SU-DHL-6 (cell line): ENCODE measurements around the gene PNPLA6.

Experiments
- H2AFZ ChIP-seq: fragments of 200-600 bp; sonication (generic); 2 replicates; pipeline ENCODE4 v1.6.1; 2014; ENCODE audit warnings: low read depth, mild to moderate bottlenecking, moderate library complexity, mixed read lengths, antibody characterized with exemption, low read length; ENCODE audit not compliant: severe bottlenecking
- H3F3A ChIP-seq: fragments of 200-600 bp; shearing (Covaris generic); 2 replicates; pipeline ENCODE4 v1.6.0; 2016; ENCODE audit warnings: antibody characterized with exemption, mild to moderate bottlenecking; ENCODE audit not compliant: insufficient read depth
- H3K27ac ChIP-seq: fragments of 200-600 bp; sonication (generic); 2 replicates; pipeline ENCODE4 v1.5.1; 2016; ENCODE audit warnings: low read depth, mild to moderate bottlenecking, low read length, moderate library complexity, mixed read lengths
- H3K27me3 ChIP-seq: fragments of 200-600 bp; sonication (generic), shearing (Covaris generic); 2 replicates; pipeline ENCODE4 v1.6.0; 2014; ENCODE audit warnings: mild to moderate bottlenecking, low read length
- H3K36me3 ChIP-seq: fragments of 200-600 bp; sonication (generic); 2 replicates; pipeline ENCODE4 v1.6.1; 2014; ENCODE audit warnings: mild to moderate bottlenecking, low read length, mixed read lengths
- H3K4me2 ChIP-seq: fragments of 300-600, 200-600 bp; shearing (Covaris generic), sonication (generic); 2 replicates; pipeline ENCODE4 v1.6.0; 2014; ENCODE audit warnings: low read length, low read depth, mild to moderate bottlenecking; ENCODE audit not compliant: poor library complexity, severe bottlenecking
- H3K4me3 ChIP-seq: fragments of 200-600 bp; sonication (generic); 2 replicates; pipeline ENCODE4 v1.5.1; 2014; ENCODE audit warnings: antibody characterized with exemption, low read length, mild to moderate bottlenecking, mixed read lengths; ENCODE audit not compliant: insufficient read depth, poor library complexity, severe bottlenecking
- H3K79me2 ChIP-seq: fragments of 200-600 bp; sonication (generic); 2 replicates; pipeline ENCODE4 v1.6.1; 2014; ENCODE audit warnings: mild to moderate bottlenecking, low read length, moderate library complexity; ENCODE audit not compliant: insufficient read depth
- H3K9ac ChIP-seq: fragments of 200-600 bp; sonication (generic); 2 replicates; pipeline ENCODE4 v1.7.0; 2014; ENCODE audit warnings: mild to moderate bottlenecking, low read length
- H3K9me2 ChIP-seq: fragments of 200-600 bp; sonication (generic); replicated peaks from 2 replicates; pipeline ENCODE4 v1.6.1; 2014; ENCODE audit warnings: low read length; ENCODE audit not compliant: insufficient read depth
- H3K9me3 ChIP-seq: fragments of 200-600 bp; sonication (generic); 2 replicates; pipeline ENCODE4 v1.6.1; 2014; ENCODE audit warnings: low read length, mixed read lengths; ENCODE audit not compliant: insufficient read depth
- H4K20me1 ChIP-seq: fragments of 200-600 bp; sonication (generic); 2 replicates; pipeline ENCODE4 v1.6.1; 2014; ENCODE audit warnings: low read depth, mild to moderate bottlenecking, antibody characterized with exemption, low read length, moderate library complexity, mixed read lengths
- EZH2phosphoT487 ChIP-seq: fragments of 200-600 bp; sonication (generic), shearing (Covaris generic); conservative IDR thresholded peaks from 2 replicates; pipeline ENCODE4 v1.6.1; 2018; ENCODE audit warnings: mild to moderate bottlenecking, antibody characterized with exemption, low read length, moderate library complexity, mixed read lengths
- TF ChIP-seq, protein P1 (sequence below): fragments of 200-600 bp; sonication (generic); IDR thresholded peaks from one replicate; pipeline ENCODE4 v1.5.1; 2017; ENCODE audit warnings: antibody characterized with exemption, mild to moderate bottlenecking, low read length, moderate library complexity; ENCODE audit not compliant: insufficient read depth, poor library complexity, severe bottlenecking

PNPLA6 gene

DNA sequence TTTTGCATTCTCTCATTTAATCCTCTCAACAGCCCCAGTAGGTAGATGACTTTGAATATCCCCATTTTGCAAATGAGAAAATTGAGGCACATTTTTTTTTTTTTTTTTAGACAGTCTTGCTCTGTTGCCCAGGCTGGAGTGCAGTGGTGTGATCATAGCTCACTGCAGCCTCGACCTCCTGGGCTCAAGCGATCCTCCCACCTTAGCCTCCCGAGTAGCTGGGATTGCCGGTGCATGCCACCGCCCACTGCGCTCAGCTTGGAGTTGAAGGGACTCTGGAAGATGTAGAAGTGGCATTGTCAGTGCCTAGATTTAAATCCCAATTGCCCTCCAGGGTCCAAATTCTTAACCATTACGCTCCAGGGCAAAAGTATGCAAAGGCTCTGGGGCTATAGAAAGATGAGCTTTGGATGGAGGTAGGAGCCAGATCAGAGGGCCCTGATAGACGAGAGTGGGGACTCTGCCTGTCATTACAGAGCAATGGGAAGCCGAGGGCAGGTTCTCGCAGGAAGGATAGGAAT, 13.9 kb upstream of the PNPLA6 start:
- H3K79me2 ChIP-seq = no peaks in the 10 kb centered on the region
- H2AFZ ChIP-seq = peak overlapping the region; percentile 77
- H3K27ac ChIP-seq = no peak overlapping the region
- H3K9ac ChIP-seq = peak overlapping the region; percentile 77
- no peaks in the 10 kb centered on the region for H3K9me2 ChIP-seq
- H3K4me2 ChIP-seq = peak overlapping the region; percentile 52
- H3K27me3 ChIP-seq = no peaks in the 10 kb centered on the region
- no peaks in the 10 kb centered on the region for H3F3A ChIP-seq
- peak overlapping the region; percentile 32 for H3K4me3 ChIP-seq
- H3K9me3 ChIP-seq = no peaks in the 10 kb centered on the region
- H3K36me3 ChIP-seq = no peaks in the 10 kb centered on the region
- H4K20me1 ChIP-seq = no peaks in the 10 kb centered on the region
- TF ChIP-seq, protein P1, sequence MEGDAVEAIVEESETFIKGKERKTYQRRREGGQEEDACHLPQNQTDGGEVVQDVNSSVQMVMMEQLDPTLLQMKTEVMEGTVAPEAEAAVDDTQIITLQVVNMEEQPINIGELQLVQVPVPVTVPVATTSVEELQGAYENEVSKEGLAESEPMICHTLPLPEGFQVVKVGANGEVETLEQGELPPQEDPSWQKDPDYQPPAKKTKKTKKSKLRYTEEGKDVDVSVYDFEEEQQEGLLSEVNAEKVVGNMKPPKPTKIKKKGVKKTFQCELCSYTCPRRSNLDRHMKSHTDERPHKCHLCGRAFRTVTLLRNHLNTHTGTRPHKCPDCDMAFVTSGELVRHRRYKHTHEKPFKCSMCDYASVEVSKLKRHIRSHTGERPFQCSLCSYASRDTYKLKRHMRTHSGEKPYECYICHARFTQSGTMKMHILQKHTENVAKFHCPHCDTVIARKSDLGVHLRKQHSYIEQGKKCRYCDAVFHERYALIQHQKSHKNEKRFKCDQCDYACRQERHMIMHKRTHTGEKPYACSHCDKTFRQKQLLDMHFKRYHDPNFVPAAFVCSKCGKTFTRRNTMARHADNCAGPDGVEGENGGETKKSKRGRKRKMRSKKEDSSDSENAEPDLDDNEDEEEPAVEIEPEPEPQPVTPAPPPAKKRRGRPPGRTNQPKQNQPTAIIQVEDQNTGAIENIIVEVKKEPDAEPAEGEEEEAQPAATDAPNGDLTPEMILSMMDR = no peak
- no peak for TF ChIP-seq EZH2phosphoT487

- H3K79me2 ChIP-seq = no peaks in the 10 kb centered on the region
- no peak within 1 kb of the TSS for H3K27ac ChIP-seq
- H3K36me3 ChIP-seq = no peaks in the 10 kb centered on the region
- peak within 1 kb of the TSS; percentile 78 for H2AFZ ChIP-seq
- no peaks in the 10 kb centered on the region for H4K20me1 ChIP-seq
- no peaks in the 10 kb centered on the region for H3K9me3 ChIP-seq
- peak within 1 kb of the TSS; percentile 93 for H3K4me2 ChIP-seq
- H3K4me3 ChIP-seq = peak within 1 kb of the TSS; percentile 85
- peak within 1 kb of the TSS; percentile 77 for H3K9ac ChIP-seq
- no peak for TF ChIP-seq EZH2phosphoT487
- TF ChIP-seq, protein P1 = no peak
- H3K27me3 ChIP-seq = no peaks in the 10 kb centered on the region
- no peaks in the 10 kb centered on the region for H3K9me2 ChIP-seq
- H3F3A ChIP-seq = no peaks in the 10 kb centered on the region
Measured at GRCh38 chr19:7522072-7522922, 13.2 kb upstream of the PNPLA6 start, which contains the start of gene MCOLN1. TSS of gene MCOLN1 (plus strand) at chr19:7522624. CDS start at chr19:7522751, 127 bp downstream.

DNA sequence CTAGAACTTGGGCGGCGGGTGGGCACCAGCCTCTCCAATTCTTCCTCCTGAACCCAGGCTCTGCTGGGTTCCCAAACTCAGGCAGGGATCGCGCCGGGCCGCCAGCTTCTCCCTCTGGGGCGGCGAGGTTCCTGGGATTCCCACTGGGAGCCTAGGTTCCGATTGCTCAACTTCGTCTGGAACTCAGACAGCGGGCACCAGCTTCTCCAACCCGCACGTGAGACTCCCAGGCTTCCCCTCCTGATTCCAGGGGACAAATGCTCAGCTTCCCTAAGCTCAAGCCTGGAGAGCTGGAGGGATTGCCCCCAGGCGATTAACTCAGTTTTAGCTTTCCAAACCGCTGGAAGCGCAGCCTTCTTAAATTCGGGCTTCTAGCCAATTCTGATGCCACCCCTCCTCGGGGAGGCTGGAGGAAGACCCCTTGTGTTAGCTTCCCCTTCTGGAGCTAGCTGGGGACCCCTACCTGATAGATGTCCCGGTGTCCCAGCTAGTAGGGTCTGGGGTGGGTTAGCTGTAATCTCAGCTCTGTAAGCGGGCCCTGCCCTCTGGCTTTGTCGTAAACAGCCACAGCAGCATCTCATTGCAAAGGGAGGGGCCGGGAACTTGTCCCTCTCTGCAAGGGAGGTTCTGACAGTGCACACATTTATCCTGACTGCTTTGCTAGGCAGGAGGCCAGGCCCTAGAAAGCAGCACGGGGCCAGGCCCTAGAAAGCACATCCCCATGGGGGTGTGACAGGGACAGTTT, 12.4 kb upstream of the PNPLA6 start:
- H3K79me2 ChIP-seq = no peaks in the 10 kb centered on the region
- H3K9me3 ChIP-seq = no peaks in the 10 kb centered on the region
- no peaks in the 10 kb centered on the region for H3K9me2 ChIP-seq
- peak overlapping the region; percentile 77 for H3K9ac ChIP-seq
- peak overlapping the region; percentile 78 for H2AFZ ChIP-seq
- H4K20me1 ChIP-seq = no peaks in the 10 kb centered on the region
- TF ChIP-seq EZH2phosphoT487 = no peak
- TF ChIP-seq, protein P1 = no peak
- H3K27me3 ChIP-seq = no peaks in the 10 kb centered on the region
- no peaks in the 10 kb centered on the region for H3F3A ChIP-seq
- peak overlapping the region; percentile 93 for H3K4me2 ChIP-seq
- H3K36me3 ChIP-seq = no peaks in the 10 kb centered on the region
- peak overlapping the region; percentile 85 for H3K4me3 ChIP-seq
- no peak overlapping the region for H3K27ac ChIP-seq
